COLO829 (cell line): Measurements from ENCODE around the gene GDPD1.
"Not testable (repeated sequence)": the region's sequence is repeated elsewhere in the genome, so short reads cannot be mapped to it uniquely, and the experiment has no call there.

Source experiments
- DNase-seq: peaks from one replicate; pipeline ENCODE4 v3.0.0; 2012; ENCODE audit warnings: low spot score

GDPD1 gene

GRCh38 chr17:59254742-59255141, 34.4 kb downstream of the GDPD1 start:
- no peak for DNase-seq

- no peak for DNase-seq
Observed at GRCh38 chr17:59257101-59257500, 36.8 kb downstream of the GDPD1 start.

GRCh38 chr17:59260722-59261121, 40.4 kb downstream of the GDPD1 start:
- no peak for DNase-seq

GRCh38 chr17:59266745-59267144, 46.4 kb downstream of the GDPD1 start:
- DNase-seq, result no peak

GRCh38 chr17:59267776-59268175, 47.5 kb downstream of the GDPD1 start:
- no peak for DNase-seq

GRCh38 chr17:59275618-59276017, 55.3 kb downstream of the GDPD1 start:
- no peak for DNase-seq

GRCh38 chr17:59277031-59277430, 56.7 kb downstream of the GDPD1 start:
- no peak for DNase-seq

- no peak for DNase-seq
Observed at GRCh38 chr17:59278406-59278805, 58.1 kb downstream of the GDPD1 start.

- DNase-seq, result no peak
Observed at GRCh38 chr17:59284317-59284716, 64.0 kb downstream of the GDPD1 start.

GRCh38 chr17:59287452-59287851, 67.1 kb downstream of the GDPD1 start:
- peak; percentile 29 for DNase-seq

- DNase-seq, result no peak
Observed at GRCh38 chr17:59287891-59288290, 67.6 kb downstream of the GDPD1 start.

- DNase-seq, result no peak
Observed at GRCh38 chr17:59289981-59290301, 69.6 kb downstream of the GDPD1 start.

GRCh38 chr17:59290302-59290998, 70.1 kb downstream of the GDPD1 start:
- peak; percentile 8 for DNase-seq

GRCh38 chr17:59292174-59292523, 71.8 kb downstream of the GDPD1 start:
- DNase-seq, result no peak

- DNase-seq, result no peak
Observed at GRCh38 chr17:59296190-59296589, 75.9 kb downstream of the GDPD1 start.

GRCh38 chr17:59298521-59298920, 78.2 kb downstream of the GDPD1 start:
- no peak for DNase-seq

- no peak for DNase-seq
Observed at GRCh38 chr17:59299400-59300092, 79.2 kb downstream of the GDPD1 start.

GRCh38 chr17:59300941-59301340, 80.6 kb downstream of the GDPD1 start:
- DNase-seq, result no peak

- no peak for DNase-seq
Observed at GRCh38 chr17:59304811-59305210, 84.5 kb downstream of the GDPD1 start.

- DNase-seq, result no peak
Observed at GRCh38 chr17:59310263-59310920, 90.1 kb downstream of the GDPD1 start.

GRCh38 chr17:59311051-59311468, 90.7 kb downstream of the GDPD1 start:
- peak; percentile 45 for DNase-seq

GRCh38 chr17:59311521-59311920, 91.2 kb downstream of the GDPD1 start:
- DNase-seq, result not testable (repeated sequence)

- no peak for DNase-seq
Observed at GRCh38 chr17:59315866-59316265, 95.6 kb downstream of the GDPD1 start.
